Retinal pigment epithelial cell (primary cell): Measurements from ENCODE around the gene IFNGR2.

Experiments used
- DNase-seq: peaks from one replicate; pipeline ENCODE4 v3.0.0-alpha.2; 2010; ENCODE audit warnings: low read depth
- H3K4me3 ChIP-seq: 2 replicates; pipeline ENCODE4 v1.5.1; 2011; ENCODE audit warnings: mild to moderate bottlenecking, low read length, control low read depth, moderate library complexity
- CTCF ChIP-seq: conservative IDR thresholded peaks from 2 replicates; pipeline ENCODE4 v1.5.1; 2011; ENCODE audit warnings: low read depth, low read length, control low read depth, inconsistent platforms

IFNGR2 gene

GRCh38 chr21:33370305-33370704 lies 32.9 kb upstream of the IFNGR2 start:
- no peak overlapping the region for H3K4me3 ChIP-seq
- DNase-seq = no peak
- no peak for TF ChIP-seq CTCF

GRCh38 chr21:33371366-33371765 lies 31.8 kb upstream of the IFNGR2 start:
- no peak for TF ChIP-seq CTCF
- DNase-seq = no peak
- no peak overlapping the region for H3K4me3 ChIP-seq

- no peak overlapping the region for H3K4me3 ChIP-seq
- TF ChIP-seq CTCF = no peak
- no peak for DNase-seq
Observed at GRCh38 chr21:33372582-33372981, 30.6 kb upstream of the IFNGR2 start.

- DNase-seq = no peak
- no peak for TF ChIP-seq CTCF
- no peak overlapping the region for H3K4me3 ChIP-seq
Observed at GRCh38 chr21:33373451-33373850, 29.8 kb upstream of the IFNGR2 start.

DNA sequence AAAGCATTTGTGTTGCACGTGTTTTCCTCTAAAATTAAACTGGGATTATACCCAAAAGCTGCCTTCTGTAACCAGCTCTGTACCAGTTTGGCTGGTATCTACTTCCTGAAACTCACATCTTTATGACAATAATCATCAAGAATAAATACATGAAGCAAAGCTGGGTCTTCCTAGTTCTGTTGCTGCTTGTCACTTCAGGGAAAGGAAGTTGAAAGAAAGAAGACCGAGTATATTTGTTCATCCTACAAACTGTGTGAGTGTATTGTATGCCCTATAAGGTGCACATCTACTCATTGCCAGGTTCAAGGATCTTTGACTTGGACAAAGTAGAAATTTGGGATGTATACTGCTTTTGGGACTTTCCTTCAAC lies 29.1 kb upstream of the IFNGR2 start:
- no peak for DNase-seq
- H3K4me3 ChIP-seq = no peak overlapping the region
- TF ChIP-seq CTCF = no peak

DNA sequence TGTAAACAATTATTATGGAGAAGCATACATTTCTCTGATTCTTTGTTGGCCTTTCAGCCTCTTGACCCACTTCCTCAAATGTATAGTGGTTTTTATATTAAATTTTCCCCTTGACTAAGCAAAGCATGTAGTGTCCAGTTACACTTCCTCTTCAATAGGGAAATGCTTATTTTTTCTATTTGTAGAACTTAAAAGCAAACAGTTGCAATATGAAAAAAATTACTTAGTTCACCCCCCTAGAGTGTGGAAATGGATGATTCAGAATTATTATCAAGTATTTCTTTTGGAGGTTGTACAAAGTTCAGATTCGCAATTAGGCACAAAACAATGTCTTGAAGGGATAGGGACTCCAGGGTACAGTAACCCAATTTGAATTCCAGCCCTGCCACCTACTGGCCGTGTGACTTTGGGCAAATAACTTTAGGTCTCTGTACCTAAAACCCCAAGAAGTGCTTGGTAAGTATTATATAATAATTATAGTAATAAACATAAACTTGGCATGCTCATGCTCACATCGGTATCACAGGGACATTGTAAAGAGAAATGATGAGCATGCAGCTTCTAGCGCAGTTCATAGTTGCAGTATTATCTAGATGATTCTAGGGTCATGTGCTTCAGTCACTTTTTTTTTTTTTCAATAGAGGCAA lies 28.6 kb upstream of the IFNGR2 start:
- H3K4me3 ChIP-seq = no peak overlapping the region
- TF ChIP-seq CTCF = peak; percentile 67
- no peak for DNase-seq

DNA sequence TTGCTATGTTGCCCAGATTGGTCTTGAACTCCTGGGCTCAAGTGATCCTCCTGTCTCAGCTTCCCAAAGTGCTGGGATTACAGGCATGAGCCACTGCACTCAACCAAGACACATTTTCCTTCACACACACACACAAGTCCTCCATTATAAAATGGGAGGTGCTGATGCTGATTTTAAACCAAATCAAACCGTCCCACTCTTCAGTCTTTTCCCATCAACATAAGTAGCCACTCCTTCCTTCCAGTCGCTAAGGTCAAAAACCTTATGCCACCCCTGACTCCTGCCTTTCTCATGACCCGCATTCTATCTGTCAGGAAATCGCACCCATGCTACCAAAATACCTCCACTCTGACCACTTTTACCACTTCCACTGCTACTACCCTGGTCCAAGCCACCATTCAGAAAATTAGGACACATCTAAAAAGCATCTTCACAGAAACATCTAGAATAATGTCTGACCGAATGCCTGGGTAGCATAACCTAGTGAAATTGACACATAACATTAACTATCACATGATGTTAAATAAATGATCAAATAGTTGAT lies 28.0 kb upstream of the IFNGR2 start:
- no peak for TF ChIP-seq CTCF
- DNase-seq = no peak
- no peak overlapping the region for H3K4me3 ChIP-seq
